ACHN (cell line): ENCODE measurements around the gene ALPP.
A peak's percentile ranks its signal among the peaks of the same experiment; 100 is the strongest.
"Not testable (repeated sequence)": the region's sequence is repeated elsewhere in the genome, so short reads cannot be mapped to it uniquely, and the experiment has no call there.

ENCODE experiments used
- DNase-seq: peaks from one replicate; pipeline ENCODE4 v3.0.0-alpha.2; 2015
- in situ Hi-C: cut with HindIII; loops from 2 replicates; pipeline ENCODE4 v1.10.0; 2017; ENCODE audit warnings: low sequenced_read_pairs, low pct_ligation_motif_present, low pct_unique_long_range_greater_than_20kb

The ALPP gene

GRCh38 chr2:232378735-232379151 lies at the start of gene ALPP:
Gene ALPP (plus strand): TSS chr2:232378751. CDS start chr2:232378803, 52 bp downstream.
- DNase-seq, in situ Hi-C loops: not testable (repeated sequence)

- in situ Hi-C loops, result no loop called here
- no peak for DNase-seq
These were observed 48.9 kb upstream of the ALPP start for GRCh38 chr2:232329716-232330067.

DNA sequence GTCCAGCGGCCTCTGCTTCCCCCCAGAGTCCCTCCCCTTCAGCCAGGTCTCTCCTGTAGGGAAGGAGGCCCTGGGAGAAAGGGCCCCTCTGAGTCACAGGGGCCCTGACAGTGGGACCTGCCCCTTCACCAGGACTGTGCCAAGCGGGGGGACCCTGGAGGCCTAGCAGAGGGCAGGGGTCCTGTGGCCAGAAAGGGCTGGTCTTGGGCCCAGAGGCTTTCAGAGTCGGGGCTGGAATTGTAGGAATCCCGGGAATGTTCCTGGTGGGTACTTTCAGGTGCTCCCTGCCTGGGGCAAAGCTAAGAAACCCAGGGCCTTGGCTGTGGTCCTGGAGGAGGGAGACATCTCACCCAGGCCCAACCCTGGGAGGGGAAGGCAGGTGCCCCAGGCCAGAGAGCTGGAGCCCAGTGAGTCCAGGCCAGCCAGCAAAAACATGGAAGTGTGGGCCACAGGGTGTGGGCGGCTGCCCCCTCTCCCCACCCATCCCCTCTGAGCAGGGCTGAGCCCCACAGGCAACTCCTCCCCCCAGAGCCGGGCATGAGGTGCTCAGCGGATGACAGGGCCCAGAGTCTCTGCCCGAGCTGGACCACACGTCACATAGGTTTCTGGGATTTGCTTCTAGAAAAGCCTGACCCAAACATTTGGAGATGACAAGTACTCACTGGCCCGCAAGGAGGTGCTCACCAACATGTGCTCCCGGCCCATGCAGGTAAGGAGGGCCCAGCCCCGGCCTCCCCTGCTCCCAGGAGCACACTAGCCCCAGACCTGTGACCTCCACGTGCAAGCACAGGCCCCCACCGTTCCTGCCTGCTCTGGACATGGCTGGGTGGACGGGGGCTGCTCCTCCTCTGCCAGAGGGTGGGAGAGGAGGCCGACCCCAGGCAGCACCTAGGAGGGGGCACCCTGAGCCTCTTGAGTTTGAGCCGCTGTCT lies 48.2 kb upstream of the ALPP start:
- DNase-seq, result no peak
- in situ Hi-C loops, result no loop called here

DNA sequence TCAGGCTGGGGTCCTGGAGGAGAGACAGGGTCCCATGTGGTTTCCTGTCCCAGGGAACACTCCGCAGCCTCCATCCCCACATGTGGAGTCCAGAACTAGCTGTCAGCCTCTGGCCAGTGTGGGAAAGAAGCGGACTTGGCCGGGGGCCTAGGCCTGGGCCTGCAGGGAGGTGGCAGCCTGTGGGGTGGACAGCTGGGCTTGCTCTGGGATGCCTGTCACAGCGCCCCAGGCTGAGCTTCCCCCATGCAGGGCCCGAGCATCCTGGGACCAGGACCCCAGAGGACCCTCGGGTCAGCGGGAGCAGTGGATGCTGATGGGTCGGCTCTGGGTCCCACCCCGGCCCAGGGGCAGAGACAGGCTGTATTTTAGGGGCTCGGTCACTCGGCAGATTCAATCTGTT lies 47.5 kb upstream of the ALPP start:
- in situ Hi-C loops, result not testable (repeated sequence)

GRCh38 chr2:232331641-232332040 lies 46.9 kb upstream of the ALPP start:
- DNase-seq, in situ Hi-C loops: not testable (repeated sequence)

More for the DNA sequence above, 47.5 kb upstream of the ALPP start:
- DNase-seq, result not testable (repeated sequence)

GRCh38 chr2:232332244-232332939 lies 46.2 kb upstream of the ALPP start:
- in situ Hi-C loops, DNase-seq: not testable (repeated sequence)

- no peak for DNase-seq
- in situ Hi-C loops, result no loop called here
These were observed 45.7 kb upstream of the ALPP start for GRCh38 chr2:232332940-232333259.

GRCh38 chr2:232333361-232334135 lies 45.0 kb upstream of the ALPP start:
- peak; percentile 34 for DNase-seq

GRCh38 chr2:232334136-232334884 lies 44.2 kb upstream of the ALPP start:
- in situ Hi-C loops, DNase-seq: not testable (repeated sequence)

More at GRCh38 chr2:232333361-232334135, 45.0 kb upstream of the ALPP start:
- in situ Hi-C loops, result no loop called here

- in situ Hi-C loops, result not testable (repeated sequence)
These were observed 43.7 kb upstream of the ALPP start for GRCh38 chr2:232334885-232335205.

DNA sequence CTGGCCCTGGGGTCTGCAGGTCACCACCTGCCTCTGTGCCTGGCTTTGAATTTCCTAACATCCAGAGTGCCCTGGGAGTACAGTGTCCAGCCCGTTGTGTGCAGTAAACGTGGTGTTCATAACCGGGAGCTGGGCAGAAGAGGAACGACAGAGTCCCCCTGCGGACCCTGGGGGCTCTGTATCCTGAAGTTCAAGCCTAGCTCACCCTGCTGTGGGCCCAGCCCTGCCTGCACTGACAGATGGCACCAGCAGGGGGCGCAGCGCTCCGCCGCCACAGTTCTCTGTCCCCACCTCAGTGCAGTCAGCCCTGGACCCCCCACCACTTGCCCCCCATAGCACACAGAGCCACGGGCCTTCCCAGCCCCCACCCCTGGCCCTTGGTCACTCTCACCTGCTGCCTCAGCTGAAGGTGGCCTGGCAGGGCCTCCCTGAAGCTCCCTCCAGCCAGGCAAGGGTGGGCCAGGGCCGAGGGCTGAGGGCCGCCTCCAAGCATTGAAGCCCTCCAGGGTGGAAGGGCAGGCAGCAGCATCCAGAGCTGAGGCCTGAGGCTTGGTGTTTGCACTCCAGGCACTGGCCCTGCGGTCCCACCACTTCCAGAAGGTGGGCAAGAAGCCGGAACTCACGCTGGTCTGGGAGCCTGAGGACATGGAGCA lies 43.2 kb upstream of the ALPP start:
- in situ Hi-C loops, DNase-seq: not testable (repeated sequence)

More at GRCh38 chr2:232334885-232335205, 43.7 kb upstream of the ALPP start:
- DNase-seq, result not testable (repeated sequence)

- in situ Hi-C loops, result no loop called here
These were observed 42.7 kb upstream of the ALPP start for GRCh38 chr2:232335859-232336215.

GRCh38 chr2:232336241-232336736 lies 42.3 kb upstream of the ALPP start:
- in situ Hi-C loops, result no loop called here
- no peak for DNase-seq

More at GRCh38 chr2:232335859-232336215, 42.7 kb upstream of the ALPP start:
- no peak for DNase-seq

DNA sequence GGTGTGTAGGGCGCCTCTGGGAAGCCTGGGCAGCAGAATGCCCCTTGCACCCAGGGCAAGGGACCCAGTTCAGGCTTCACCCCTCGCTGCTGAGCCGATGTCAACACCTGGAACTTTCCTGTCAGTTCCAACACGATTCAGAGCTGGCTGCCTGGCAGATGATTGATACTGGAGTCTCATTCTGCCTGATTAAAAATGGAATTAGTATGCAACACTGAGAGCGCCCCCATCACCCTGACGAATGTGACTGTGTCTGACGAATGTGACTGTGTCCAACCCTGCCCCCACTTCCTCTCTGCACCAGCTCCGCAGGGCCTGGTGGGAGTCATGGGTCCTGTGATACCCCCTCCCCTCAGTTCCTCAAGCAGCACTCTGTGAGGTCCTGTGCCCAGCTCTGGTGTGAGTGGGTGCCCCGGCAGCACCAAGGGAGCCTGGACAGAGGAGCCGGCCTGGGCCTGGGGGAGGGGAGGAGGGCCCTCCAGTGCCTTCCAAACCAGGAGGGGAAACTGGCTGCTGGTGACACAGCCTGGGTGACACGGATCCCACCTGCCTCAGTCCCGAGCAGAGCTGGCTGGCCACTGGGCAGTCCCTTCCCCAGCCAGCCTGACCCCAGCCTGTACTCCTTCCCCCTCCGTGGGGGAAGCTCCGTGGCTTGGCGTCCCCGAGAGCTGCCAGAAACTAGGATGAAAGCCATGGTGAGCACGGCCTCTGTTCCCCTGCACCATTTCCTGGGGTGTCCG lies 41.4 kb upstream of the ALPP start:
- in situ Hi-C loops, result no loop called here

GRCh38 chr2:232338094-232338758 lies 40.3 kb upstream of the ALPP start:
- in situ Hi-C loops, DNase-seq: not testable (repeated sequence)

More for the DNA sequence above, 41.4 kb upstream of the ALPP start:
- DNase-seq, result no peak

DNA sequence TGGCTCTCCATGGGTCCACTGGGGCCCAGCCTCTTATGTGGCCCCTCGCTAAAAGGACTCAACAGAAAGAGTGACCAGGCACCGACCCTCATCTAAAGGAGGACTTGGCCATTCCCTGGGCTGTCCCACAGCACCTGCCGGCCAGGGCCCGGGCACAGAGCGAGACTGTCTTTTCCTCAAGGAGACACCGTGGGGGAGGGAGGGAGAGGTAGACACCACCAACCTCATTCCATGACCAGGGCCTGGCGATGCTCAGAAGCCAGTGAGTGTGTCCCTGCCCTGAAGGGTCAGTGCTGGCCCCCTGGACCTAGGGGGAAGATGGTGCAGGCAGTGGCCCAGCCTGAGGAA lies 39.8 kb upstream of the ALPP start:
- DNase-seq, result no peak
- in situ Hi-C loops, result no loop called here
